ENCODE measurements around the gene PRR5L. TPM values are rescaled to one million over a fixed set of nuclear protein-coding genes. Genes with fewer than 3 reads are reported as not detected.

The PRR5L gene
- polyA plus RNA-seq, 3 donors from 2014 or later, result 55.6 to 161 (median 82.4) TPM

DNA sequence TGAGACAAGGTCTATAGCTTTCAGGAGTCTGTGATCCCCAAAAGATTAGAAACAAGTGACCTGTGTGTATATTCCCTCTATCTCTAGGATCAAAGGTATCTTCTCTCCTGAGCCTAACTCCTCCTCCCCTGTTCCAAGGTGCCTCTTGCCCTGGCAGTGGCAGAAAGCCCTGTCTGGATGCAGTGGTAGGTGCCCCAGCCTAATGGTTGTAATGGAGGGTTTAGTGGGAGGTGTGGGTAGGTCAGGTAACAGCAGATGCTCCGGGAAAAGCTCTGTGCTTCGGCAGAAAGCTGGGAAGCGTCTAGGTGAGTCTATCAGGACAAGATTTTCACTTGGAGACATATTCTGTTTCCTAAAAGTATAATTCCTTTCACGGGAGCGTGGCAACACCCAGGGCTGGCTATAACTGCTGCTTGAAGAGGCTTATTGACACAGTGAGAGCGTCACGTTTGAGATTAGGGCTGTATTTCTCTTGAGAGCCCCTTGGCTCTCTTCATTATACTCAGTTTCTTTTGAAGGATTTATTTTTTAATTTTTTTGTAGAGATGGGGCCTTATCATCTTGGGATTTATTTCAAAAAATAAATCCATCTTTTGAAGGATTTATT lies 49.5 kb downstream of the PRR5L start:
- Mint-ChIP-seq H3K27ac (no peak overlapping the region), H3K9me3 (no peaks in the 10 kb centered on the region), H3K4me3 (no peak overlapping the region), H3K27me3 (ENCODE audit: low read depth in 3 of 3) (peaks cover 6 to 9% (median 8%) of the 10 kb centered on the region in 3 donors), H3K4me1 (peaks cover 13 to 17% of the 10 kb centered on the region in 2 donors), H3K36me3 (no peaks in the 10 kb centered on the region)
- no peak for DNase-seq

DNA sequence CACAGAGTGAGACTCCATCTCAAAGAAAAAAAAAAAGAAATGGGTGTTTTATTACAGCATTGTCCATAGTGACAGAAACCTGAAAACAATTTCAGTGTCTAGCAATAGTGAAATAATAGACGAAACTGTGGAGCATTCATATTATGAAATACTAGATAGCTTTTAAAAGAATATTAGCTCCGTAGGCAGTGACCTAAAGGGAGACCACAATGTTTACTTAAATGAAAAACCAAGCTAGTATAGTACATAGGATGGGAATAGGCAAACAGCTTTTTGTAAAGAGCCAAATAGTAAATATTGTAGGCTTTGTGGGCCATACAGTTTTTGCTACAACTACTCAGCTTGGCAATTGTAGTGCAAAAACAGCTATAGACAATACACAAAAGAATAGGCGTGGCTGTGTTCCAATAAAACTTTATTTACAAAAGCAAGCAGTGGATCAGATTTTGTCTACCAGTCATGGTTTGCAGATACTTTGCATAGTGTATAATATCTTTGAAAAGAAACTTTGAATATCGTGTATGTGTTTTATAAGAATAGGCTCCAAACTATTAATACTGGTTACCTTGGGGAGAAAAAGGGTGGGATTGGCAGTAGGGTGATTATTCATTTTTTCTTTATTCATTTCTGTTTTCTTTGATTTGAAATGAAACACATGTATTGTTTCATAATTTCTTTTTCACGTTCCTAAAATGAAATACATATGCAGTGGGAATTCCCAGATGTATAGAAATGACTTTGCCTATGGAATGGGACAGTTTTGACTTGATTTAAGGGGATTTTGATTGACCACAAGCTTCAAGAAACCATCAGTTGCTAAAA lies 50.7 kb downstream of the PRR5L start:
- Mint-ChIP-seq H3K27ac (no peak overlapping the region), H3K4me1 (peaks cover 15 to 17% of the 10 kb centered on the region in 2 donors), H3K4me3 (no peak overlapping the region), H3K9me3 (no peaks in the 10 kb centered on the region), H3K27me3 (ENCODE audit: low read depth in 3 of 3) (peaks cover 6 to 9% (median 8%) of the 10 kb centered on the region in 3 donors), H3K36me3 (no peaks in the 10 kb centered on the region)
- no peak for DNase-seq

DNA sequence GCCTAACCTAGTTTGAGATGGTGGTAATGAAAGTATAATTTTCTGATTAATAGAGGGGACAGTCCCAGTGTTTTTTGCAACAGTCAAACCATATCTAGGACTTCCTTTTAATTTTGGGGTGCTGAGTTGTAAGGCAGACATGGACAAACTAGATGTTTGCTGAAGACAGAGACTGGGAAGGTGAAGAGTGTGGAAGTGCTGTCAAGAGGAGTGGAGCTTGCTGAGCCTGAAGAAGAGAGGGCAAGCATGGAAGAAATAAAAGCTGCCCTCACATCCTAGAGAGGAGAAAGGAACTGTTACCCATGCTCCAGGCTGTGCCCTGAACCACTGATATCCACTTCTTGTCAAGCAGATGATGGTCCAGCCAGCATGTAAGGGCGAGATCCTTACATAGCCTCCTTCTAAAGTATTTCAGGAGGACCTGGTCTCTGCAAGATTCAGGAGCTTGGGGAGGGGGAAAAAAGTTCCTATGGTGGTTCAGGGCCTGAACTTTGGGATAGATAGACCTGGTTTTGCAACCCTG lies 51.4 kb downstream of the PRR5L start:
- Mint-ChIP-seq H3K9me3 (no peaks in the 10 kb centered on the region), H3K27me3 (ENCODE audit: low read depth in 3 of 3) (peaks cover 5 to 9% (median 8%) of the 10 kb centered on the region in 3 donors), H3K4me3 (no peak overlapping the region), H3K36me3 (no peaks in the 10 kb centered on the region), H3K4me1 (peaks cover 22% of the 10 kb centered on the region in 2 donors), H3K27ac (peak overlapping the region in 2 of 6 donors; percentile 8 to 22)
- no peak for DNase-seq

- no peak for DNase-seq
- Mint-ChIP-seq H3K4me3 (peak overlapping the region in 4 of 5 donors; percentile 1 to 48 (median 26)), H3K9me3 (no peaks in the 10 kb centered on the region), H3K4me1 (peaks cover 43% of the 10 kb centered on the region in 2 donors), H3K27ac (peak overlapping the region; percentile 62 to 82 (median 72)), H3K27me3 (ENCODE audit: low read depth in 3 of 3) (peaks cover 7 to 14% (median 13%) of the 10 kb centered on the region in 3 donors), H3K36me3 (no peaks in the 10 kb centered on the region)
Observed at GRCh38 chr11:36349351-36350136, 53.5 kb downstream of the PRR5L start.

GRCh38 chr11:36350137-36350513 lies 54.0 kb downstream of the PRR5L start:
- H3K27ac Mint-ChIP-seq, result peak overlapping the region in 5 of 6 donors; percentile 64 to 87 (median 80)
- H3K27me3 Mint-ChIP-seq (ENCODE audit: low read depth in 3 of 3), result peaks cover 7 to 14% (median 11%) of the 10 kb centered on the region in 3 donors
- DNase-seq, result peak in 2 of 3 donors; percentile 25 to 34
- H3K36me3 Mint-ChIP-seq, result no peaks in the 10 kb centered on the region
- no peaks in the 10 kb centered on the region for H3K9me3 Mint-ChIP-seq
- peaks cover 48 to 49% of the 10 kb centered on the region in 2 donors for H3K4me1 Mint-ChIP-seq
- peak overlapping the region in 1 of 5 donors; percentile 48 for H3K4me3 Mint-ChIP-seq

GRCh38 chr11:36352922-36353321 lies 56.8 kb downstream of the PRR5L start:
- peak; percentile 83 to 86 (median 86) for DNase-seq
- Mint-ChIP-seq H3K36me3 (no peaks in the 10 kb centered on the region), H3K4me1 (peaks cover 57 to 64% of the 10 kb centered on the region in 2 donors), H3K27ac (peak overlapping the region; percentile 50 to 92 (median 87)), H3K9me3 (no peaks in the 10 kb centered on the region), H3K27me3 (ENCODE audit: low read depth in 3 of 3) (peaks cover 7 to 16% (median 9%) of the 10 kb centered on the region in 3 donors), H3K4me3 (peak overlapping the region in 2 of 5 donors; percentile 25 to 37)

GRCh38 chr11:36354221-36355003 lies 58.3 kb downstream of the PRR5L start:
- Mint-ChIP-seq H3K36me3 (no peaks in the 10 kb centered on the region), H3K27me3 (ENCODE audit: low read depth in 3 of 3) (peaks cover 7 to 15% (median 9%) of the 10 kb centered on the region in 3 donors), H3K4me3 (peak overlapping the region in 4 of 5 donors; percentile 7 to 51 (median 34)), H3K27ac (peak overlapping the region; percentile 15 to 92 (median 64)), H3K9me3 (no peaks in the 10 kb centered on the region), H3K4me1 (peaks cover 57 to 63% of the 10 kb centered on the region in 2 donors)
- peak; percentile 36 to 55 (median 41) for DNase-seq

GRCh38 chr11:36356201-36356600 lies 60.1 kb downstream of the PRR5L start:
- peaks cover 5 to 12% (median 5%) of the 10 kb centered on the region in 3 donors for H3K27me3 Mint-ChIP-seq (ENCODE audit: low read depth in 3 of 3)
- no peaks in the 10 kb centered on the region for H3K36me3 Mint-ChIP-seq
- no peaks in the 10 kb centered on the region for H3K9me3 Mint-ChIP-seq
- peak overlapping the region in 1 of 6 donors; percentile 29 for H3K27ac Mint-ChIP-seq
- H3K4me1 Mint-ChIP-seq, result peaks cover 57 to 66% of the 10 kb centered on the region in 2 donors
- H3K4me3 Mint-ChIP-seq, result no peak overlapping the region
- no peak for DNase-seq

GRCh38 chr11:36357831-36358230 lies 61.7 kb downstream of the PRR5L start:
- Mint-ChIP-seq H3K27ac (no peak overlapping the region), H3K4me1 (peaks cover 51 to 65% of the 10 kb centered on the region in 2 donors), H3K4me3 (no peak overlapping the region), H3K27me3 (ENCODE audit: low read depth in 3 of 3) (peaks cover 2 to 11% (median 4%) of the 10 kb centered on the region in 3 donors), H3K9me3 (no peaks in the 10 kb centered on the region), H3K36me3 (no peaks in the 10 kb centered on the region)
- no peak for DNase-seq

DNA sequence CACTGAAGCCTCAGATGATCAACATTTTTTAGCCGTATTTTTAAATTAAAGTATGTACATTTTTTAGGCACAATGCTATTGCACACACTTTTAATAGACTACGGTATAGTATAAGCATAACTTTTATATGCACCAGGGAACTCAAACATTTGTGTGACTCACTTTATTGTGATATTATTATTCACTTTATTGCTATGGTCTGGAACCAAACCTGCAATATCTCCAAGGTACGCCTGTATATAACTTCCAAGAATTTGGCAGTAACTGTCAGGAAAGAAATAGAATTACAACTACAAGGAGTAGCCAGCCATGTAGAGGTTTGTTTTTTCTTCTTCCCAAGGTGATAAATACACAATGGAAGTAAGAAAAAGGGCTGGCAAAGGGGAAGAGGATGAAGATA lies 62.3 kb downstream of the PRR5L start:
- Mint-ChIP-seq H3K9me3 (no peaks in the 10 kb centered on the region), H3K4me1 (peaks cover 51 to 65% of the 10 kb centered on the region in 2 donors), H3K4me3 (no peak overlapping the region), H3K27me3 (ENCODE audit: low read depth in 3 of 3) (peaks cover 0 to 7% (median 3%) of the 10 kb centered on the region in 3 donors), H3K27ac (no peak overlapping the region), H3K36me3 (no peaks in the 10 kb centered on the region)
- no peak for DNase-seq

DNA sequence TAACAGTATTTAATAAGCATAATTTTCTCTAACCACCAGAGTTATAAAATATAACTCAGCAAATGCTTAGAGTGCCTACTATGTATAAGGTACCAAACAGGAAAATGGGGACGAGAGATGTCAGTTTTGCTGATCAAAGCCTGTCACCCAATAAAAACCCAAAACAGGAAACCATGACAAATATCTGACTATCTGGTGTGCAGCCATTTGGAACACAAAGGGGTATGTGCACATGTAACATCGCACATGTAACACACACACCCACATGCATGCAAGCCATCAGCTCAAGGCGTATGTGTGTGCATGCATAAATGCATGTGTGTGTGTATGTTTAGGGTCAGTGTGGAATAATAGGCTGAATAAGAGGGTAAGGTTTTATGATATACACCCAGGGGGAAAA lies 64.2 kb downstream of the PRR5L start:
- peaks cover 0 to 6% (median 3%) of the 10 kb centered on the region in 3 donors for H3K27me3 Mint-ChIP-seq (ENCODE audit: low read depth in 3 of 3)
- peak overlapping the region in 2 of 5 donors; percentile 51 to 53 for H3K4me3 Mint-ChIP-seq
- H3K27ac Mint-ChIP-seq, result peak overlapping the region in 4 of 6 donors; percentile 16 to 90 (median 49)
- H3K36me3 Mint-ChIP-seq, result no peaks in the 10 kb centered on the region
- DNase-seq, result no peak
- peaks cover 48 to 57% of the 10 kb centered on the region in 2 donors for H3K4me1 Mint-ChIP-seq
- H3K9me3 Mint-ChIP-seq, result no peaks in the 10 kb centered on the region

DNA sequence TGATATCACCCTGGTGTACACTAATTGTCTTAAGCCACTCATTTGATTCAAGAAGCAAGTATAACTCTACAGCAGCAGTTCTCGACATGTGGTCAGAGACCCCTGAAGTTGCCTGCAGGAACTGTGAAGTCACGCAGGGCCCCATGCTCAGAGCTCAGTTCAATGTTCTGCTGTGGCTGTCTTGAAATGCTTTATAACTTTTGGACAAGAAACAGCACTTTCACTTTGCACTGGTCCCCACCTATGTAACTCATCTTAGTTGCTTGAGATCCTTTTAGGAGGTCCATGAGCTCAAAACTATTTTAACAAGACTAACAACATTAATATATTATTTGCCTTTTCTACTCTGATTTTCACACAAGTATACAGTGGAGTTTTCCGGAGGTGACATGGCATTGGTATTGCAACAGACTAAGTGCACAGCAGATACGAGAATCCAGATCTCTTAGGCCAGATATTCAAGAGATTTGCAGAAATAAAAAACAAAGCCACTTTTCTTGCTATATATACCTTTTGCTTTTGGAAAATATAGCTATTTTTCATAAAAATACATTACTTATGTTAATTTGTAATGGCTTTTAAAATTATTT lies 64.8 kb downstream of the PRR5L start:
- Mint-ChIP-seq H3K9me3 (no peaks in the 10 kb centered on the region), H3K27ac (peak overlapping the region in 5 of 6 donors; percentile 16 to 90 (median 30)), H3K27me3 (ENCODE audit: low read depth in 3 of 3) (peaks cover 0 to 6% (median 3%) of the 10 kb centered on the region in 3 donors), H3K36me3 (no peaks in the 10 kb centered on the region), H3K4me1 (peaks cover 48 to 55% of the 10 kb centered on the region in 2 donors), H3K4me3 (peak overlapping the region in 4 of 5 donors; percentile 42 to 53 (median 50))
- no peak for DNase-seq

Data from immature natural killer cell (primary cell).